IPS-15b (cell line): ENCODE measurements around the gene RAI1.

ENCODE experiments used
- H3K27me3 ChIP-seq: one replicate; pipeline ENCODE4 v1.6.1; 2013; ENCODE audit warnings: low read length; ENCODE audit not compliant: control insufficient read depth, insufficient read depth
- H3K36me3 ChIP-seq: one replicate; pipeline ENCODE4 v1.6.1; 2013; ENCODE audit warnings: low read length; ENCODE audit not compliant: control insufficient read depth, insufficient read depth
- H3K4me1 ChIP-seq: one replicate; pipeline ENCODE4 v1.6.1; 2013; ENCODE audit warnings: mild to moderate bottlenecking, low read length; ENCODE audit not compliant: control insufficient read depth, insufficient read depth
- H3K4me3 ChIP-seq: one replicate; pipeline ENCODE4 v1.5.1; 2013; ENCODE audit warnings: low read depth, low read length
- H3K9ac ChIP-seq: one replicate; pipeline ENCODE4 v1.6.1; 2013; ENCODE audit warnings: low read depth, mild to moderate bottlenecking, low read length
- H3K9me3 ChIP-seq: one replicate; pipeline ENCODE4 v1.6.1; 2013; ENCODE audit warnings: mild to moderate bottlenecking, low read length; ENCODE audit not compliant: control insufficient read depth, insufficient read depth

The RAI1 gene

GRCh38 chr17:17766077-17766743 is 85.0 kb downstream of the RAI1 start:
- no peaks in the 10 kb centered on the region for H3K36me3 ChIP-seq
- no peak overlapping the region for H3K4me3 ChIP-seq
- no peaks in the 10 kb centered on the region for H3K4me1 ChIP-seq
- no peak overlapping the region for H3K9ac ChIP-seq
- no peaks in the 10 kb centered on the region for H3K27me3 ChIP-seq
- no peaks in the 10 kb centered on the region for H3K9me3 ChIP-seq

- Histone ChIP-seq H3K4me3 (no peak overlapping the region), H3K36me3 (no peaks in the 10 kb centered on the region), H3K9me3 (no peaks in the 10 kb centered on the region), H3K9ac (no peak overlapping the region), H3K4me1 (no peaks in the 10 kb centered on the region), H3K27me3 (no peaks in the 10 kb centered on the region)
Measured at GRCh38 chr17:17766744-17767120, 85.5 kb downstream of the RAI1 start.

GRCh38 chr17:17767154-17767869 is 86.1 kb downstream of the RAI1 start:
- no peak overlapping the region for H3K4me3 ChIP-seq

GRCh38 chr17:17767887-17768418 is 86.7 kb downstream of the RAI1 start:
- no peaks in the 10 kb centered on the region for H3K36me3 ChIP-seq
- H3K9me3 ChIP-seq = no peaks in the 10 kb centered on the region
- H3K4me3 ChIP-seq = no peak overlapping the region
- no peak overlapping the region for H3K9ac ChIP-seq
- H3K4me1 ChIP-seq = no peaks in the 10 kb centered on the region
- H3K27me3 ChIP-seq = no peaks in the 10 kb centered on the region

More at GRCh38 chr17:17767154-17767869, 86.1 kb downstream of the RAI1 start:
- no peaks in the 10 kb centered on the region for H3K27me3 ChIP-seq
- H3K4me1 ChIP-seq = no peaks in the 10 kb centered on the region
- H3K9me3 ChIP-seq = no peaks in the 10 kb centered on the region
- H3K36me3 ChIP-seq = no peaks in the 10 kb centered on the region
- H3K9ac ChIP-seq = no peak overlapping the region

- H3K4me1 ChIP-seq = no peaks in the 10 kb centered on the region
- H3K9ac ChIP-seq = no peak overlapping the region
- no peak overlapping the region for H3K4me3 ChIP-seq
- H3K9me3 ChIP-seq = no peaks in the 10 kb centered on the region
- no peaks in the 10 kb centered on the region for H3K36me3 ChIP-seq
- H3K27me3 ChIP-seq = no peaks in the 10 kb centered on the region
Measured at GRCh38 chr17:17768424-17769088, 87.3 kb downstream of the RAI1 start.

- Histone ChIP-seq H3K36me3 (no peaks in the 10 kb centered on the region), H3K4me1 (no peaks in the 10 kb centered on the region), H3K9me3 (no peaks in the 10 kb centered on the region), H3K4me3 (no peak overlapping the region), H3K27me3 (no peaks in the 10 kb centered on the region), H3K9ac (no peak overlapping the region)
Measured at GRCh38 chr17:17769869-17770631, 88.8 kb downstream of the RAI1 start.

GRCh38 chr17:17770632-17771044 is 89.4 kb downstream of the RAI1 start:
- Histone ChIP-seq H3K9me3 (no peaks in the 10 kb centered on the region), H3K4me3 (no peak overlapping the region), H3K36me3 (no peaks in the 10 kb centered on the region), H3K9ac (no peak overlapping the region), H3K4me1 (no peaks in the 10 kb centered on the region), H3K27me3 (peaks cover under 1% of the 10 kb centered on the region)

GRCh38 chr17:17771498-17772201 is 90.4 kb downstream of the RAI1 start:
- H3K27me3 ChIP-seq = peaks cover 3% of the 10 kb centered on the region
- H3K9ac ChIP-seq = no peak overlapping the region
- no peaks in the 10 kb centered on the region for H3K36me3 ChIP-seq
- H3K9me3 ChIP-seq = no peaks in the 10 kb centered on the region
- H3K4me1 ChIP-seq = no peaks in the 10 kb centered on the region
- H3K4me3 ChIP-seq = no peak overlapping the region

- Histone ChIP-seq H3K4me1 (no peaks in the 10 kb centered on the region), H3K36me3 (no peaks in the 10 kb centered on the region), H3K27me3 (peaks cover 7% of the 10 kb centered on the region), H3K9ac (no peak overlapping the region), H3K9me3 (no peaks in the 10 kb centered on the region), H3K4me3 (no peak overlapping the region)
Measured at GRCh38 chr17:17772231-17772630, 91.0 kb downstream of the RAI1 start.

GRCh38 chr17:17774009-17774881 is 93.0 kb downstream of the RAI1 start:
- Histone ChIP-seq H3K9me3 (no peaks in the 10 kb centered on the region), H3K4me3 (no peak overlapping the region), H3K36me3 (no peaks in the 10 kb centered on the region), H3K27me3 (peaks cover 18% of the 10 kb centered on the region), H3K4me1 (peaks cover under 1% of the 10 kb centered on the region), H3K9ac (no peak overlapping the region)
